Measurements from ENCODE around the gene INTS2.

GRCh38 chr17:61872099-61872498, 55.7 kb downstream of the INTS2 start:
- TF ChIP-seq CTCF (IDR thresholded peaks at IDR 0.05 in 4 of 5, conservative IDR thresholded peaks at IDR 0.05 in 1 of 5) = no peak
- no peak for TF ChIP-seq POLR2A (IDR thresholded peaks at IDR 0.05)

Measured in gastrocnemius medialis (tissue), 4 donors.